ENCODE measurements around the gene KCNK15.

- TF ChIP-seq CTCF (IDR thresholded peaks at IDR 0.05) (no peak), POLR2A (IDR thresholded peaks at IDR 0.05) (no peak)
These were observed 35.9 kb upstream of the KCNK15 start for GRCh38 chr20:44709797-44710196.

All from vagina (tissue), 2 donors.